Measurements from ENCODE around the gene GPR158. TPM values are rescaled to one million over a fixed set of nuclear protein-coding genes. Genes with fewer than 3 reads are reported as not detected.

GPR158 gene
- total RNA-seq, 1 experiment from 2014 or later, result 0.24 TPM

GRCh38 chr10:25631471-25631870 lies 456.7 kb downstream of the GPR158 start:
- Histone ChIP-seq H3K4ac (ENCODE audit: low read depth, low read length) (no peak overlapping the region), H2AFZ (ENCODE audit: low read length) (no peak overlapping the region), H3K27ac (ENCODE audit: insufficient read length, low read depth, low read length) (no peak overlapping the region), H3K23ac (ENCODE audit: insufficient read length, low read depth, low read length) (no peak overlapping the region), H3K79me1 (ENCODE audit: insufficient read depth, low read depth, low read length, poor library complexity, severe bottlenecking) (no peaks in the 10 kb centered on the region), H2BK120ac (ENCODE audit: low read depth, low read length, poor library complexity, severe bottlenecking) (no peak overlapping the region), H3K4me1 (ENCODE audit: insufficient read depth, low read length) (no peaks in the 10 kb centered on the region), H4K20me1 (ENCODE audit: control insufficient read depth, insufficient read depth, insufficient read length) (no peaks in the 10 kb centered on the region), H2BK20ac (ENCODE audit: low read depth, low read length, poor library complexity, severe bottlenecking) (no peak overlapping the region), H4K8ac (replicated peaks; ENCODE audit: insufficient read length, low read depth, low read length) (no peak overlapping the region), H3K27me3 (ENCODE audit: insufficient read depth, low read length) (no peaks in the 10 kb centered on the region), H3K9ac (ENCODE audit: extremely low read depth, insufficient read length, low read length) (no peak overlapping the region), H2BK12ac (ENCODE audit: insufficient read length, low read depth, low read length) (no peak overlapping the region), H2BK15ac (ENCODE audit: low read depth, low read length) (no peak overlapping the region), H2BK5ac (ENCODE audit: insufficient read length, low read length) (no peak overlapping the region), H4K5ac (ENCODE audit: insufficient read length, low read depth, low read length) (no peak overlapping the region), H3K18ac (ENCODE audit: insufficient read length, low read depth, low read length) (no peak overlapping the region), H3K79me2 (ENCODE audit: insufficient read depth, low read length) (no peaks in the 10 kb centered on the region), H3K56ac (ENCODE audit: insufficient read length, low read depth, low read length) (no peak overlapping the region), H2AK5ac (ENCODE audit: insufficient read length, low read length) (no peak overlapping the region), H4K91ac (ENCODE audit: insufficient read length, low read depth, low read length) (no peak overlapping the region), H3K4me2 (ENCODE audit: insufficient read depth, insufficient read length, low read length) (no peak overlapping the region), H3K14ac (ENCODE audit: insufficient read depth, low read length) (no peak overlapping the region), H3K23me2 (ENCODE audit: insufficient read length, low read depth, low read length, poor library complexity, severe bottlenecking) (no peaks in the 10 kb centered on the region), H3K9me3 (ENCODE audit: control insufficient read depth, low read depth, low read length) (no peaks in the 10 kb centered on the region), H3T11ph (ENCODE audit: low read length) (no peak overlapping the region)
- no CpG with 5 or more reads among the region's 4 CpGs for WGBS (ENCODE audit: extremely low coverage, insufficient read length, low lambda C conversion rate)
- no peaks in the 10 kb centered on the region; a peak in 1 of 5 replicates for H3K9me3 Mint-ChIP-seq
- no peaks in the 10 kb centered on the region for H3K4me1 Mint-ChIP-seq
- no peaks in the 10 kb centered on the region for H3K27me3 Mint-ChIP-seq (ENCODE audit: low read depth)
- TF ChIP-seq CTCF (conservative IDR thresholded peaks at IDR 0.05), result no peak
- H3K4me3 Mint-ChIP-seq, result no peak overlapping the region
- DNase-seq, result no peak
- H3K36me3 Mint-ChIP-seq (ENCODE audit: insufficient read depth in 1 of 3, low read depth in 3 of 3), result no peaks in the 10 kb centered on the region
- peak overlapping the region in 1 of 3 experiments; percentile 41; a peak in 1 of 7 replicates for H3K27ac Mint-ChIP-seq
